Heart left ventricle (tissue), 16 donors: ENCODE data around the gene SETBP1. TPM values are rescaled to one million over a fixed set of nuclear protein-coding genes. Genes with fewer than 3 reads are reported as not detected.

Experiments used
- ATAC-seq, 4 donors: fragments of 200-7000 bp; cut with Tn5 transposase; one replicate each; pipeline ENCODE4 v1.9.1; 2020 to 2022; ENCODE audit warnings: moderate library complexity in 4 of 4, mild to moderate bottlenecking in 3 of 4, moderate number of reproducible peaks in 1 of 4
- DNase-seq, 5 donors: peaks; one replicate each; pipeline ENCODE4 v3.0.0-alpha.2; 2020
- H3K27ac ChIP-seq, 12 donors: fragments of 200-600 bp; sonication (generic) in 4 of 12; one replicate each; pipeline versions ENCODE4 v1.5.0 to v1.8.0; 2016 to 2022; ENCODE audit warnings: mild to moderate bottlenecking in 2 of 12
- H3K27me3 ChIP-seq, 9 donors: fragments of 200-600 bp; sonication (generic) in 2 of 9; one replicate each; pipeline versions ENCODE4 v1.5.1 to v1.8.0; 2016 to 2022; ENCODE audit warnings: mild to moderate bottlenecking in 3 of 9
- H3K36me3 ChIP-seq, 9 donors: fragments of 200-600 bp; sonication (generic) in 2 of 9; one replicate each; pipeline versions ENCODE4 v1.5.0 to v1.8.0; 2018 to 2022; ENCODE audit warnings: mild to moderate bottlenecking in 2 of 9
- H3K4me1 ChIP-seq, 12 donors: fragments of 200-600 bp; sonication (generic) in 4 of 12; one replicate each; pipeline versions ENCODE4 v1.5.0 to v1.8.0; 2016 to 2022; ENCODE audit warnings: mild to moderate bottlenecking in 3 of 12
- H3K4me3 ChIP-seq, 12 donors: fragments of 200-600 bp; sonication (generic) in 4 of 12; one replicate each; pipeline versions ENCODE4 v1.5.0 to v1.8.0; 2017 to 2022; ENCODE audit warnings: mild to moderate bottlenecking in 9 of 12, moderate library complexity in 4 of 12
- H3K9me3 ChIP-seq, 12 donors: fragments of 200-600 bp; sonication (generic) in 4 of 12; one replicate each; pipeline versions ENCODE4 v1.5.0 to v1.8.0; 2016 to 2022; ENCODE audit warnings: mild to moderate bottlenecking in 1 of 12
- CTCF ChIP-seq, 12 donors: fragments of 200-600 bp; sonication (generic) in 4 of 12; IDR thresholded peaks; one replicate each; pipeline versions ENCODE4 v1.5.0 to v1.8.0; 2018 to 2022; ENCODE audit warnings: antibody characterized with exemption in 12 of 12, mild to moderate bottlenecking in 5 of 12
- POLR2A ChIP-seq, 2 donors: fragments of 450-650 bp; IDR thresholded peaks; one replicate each; pipeline ENCODE4 v1.6.1; 2017; ENCODE audit warnings: antibody characterized with exemption in 2 of 2, mild to moderate bottlenecking in 2 of 2, moderate library complexity in 2 of 2
- WGBS, 4 donors: extraction: QIAGEN DNeasy Blood & Tissue Kit in 2 of 4; methylation state at CpG; one replicate each; pipeline versions ENCODE4 v1.1.5 to v1.1.7; 2013 to 2018; 5-methylcytosine and 5-hydroxymethylcytosine counted together
- intact Hi-C, 10 donors: fragments of 100-400 bp; cut with DNase I; formaldehyde crosslinking; loops; one replicate each; pipeline versions ENCODE4 v1.11.1 to v1.14.2; 2022
- polyA plus RNA-seq, 2 donors: library from polyadenylated mRNA; stranded (reverse); fragments of 200-250 nt; gene quantifications; one replicate each; pipeline ENCODE4 v1.2.3, GENCODE V29; 2013
- total RNA-seq, 9 donors: library from RNA; depleted of rRNA in 2 of 9; stranded (reverse); fragments of >200 nt in 2 of 9; fragmentation: NEBNext Ultra II Directional in 3 of 9; extraction: Animal tissue kit (Norgen Biotek cat#: 25700) in 3 of 9; gene quantifications; one replicate each; pipeline versions ENCODE4 v1.1.0 to v1.2.4, GENCODE V29; 2016 to 2023
- donor health status: ischemic (EF 13 %, LVEDD 7.1; RV severe dilation, severe dysfunction).
- donor health status: healthy with polysubstance abuse.
- donor health status: DM: no; HTN: yes; CAD: no.
- donor health status: DM: no; HTN: no; CAD: no.
- donor health status: ischemic (EF 25% LVEDD 6.9; RV normal size, moderate dysfunction).
- donor health status: ischemic (EF 25% LVEDD 5.7; RV mildly dilated, moderate dysfunction).
- donor health status: healthy.
- donor health status: DM: yes; HTN: yes; CAD: no.
- donor health status: ischemic (EF 35%, LVEDD 5.7; RV mildly dilated, moderate dysfunction).
- donor health status: nonischemic (EF 11% LVEDD 7.7; RV severe dilation, severe dysfunction).
- donor health status: DM: yes; HTN: yes; CAD: no.
- donor health status: PGD.
- donor health status: ischemic (EF 29% LVEDD 5.4; RV normal size, mild dysfunction).
- donor health status: nonischemic (EF 23%, LVEDD 6.1; RV moderate dilation, normal function).

SETBP1 gene
- total and polyA plus RNA-seq, 11 donors, result 1.2 to 10.6 (median 5.5) TPM

- intact Hi-C loops, result no loop called here
- Histone ChIP-seq H3K27me3 (no peaks in the 10 kb centered on the region), H3K36me3 (no peaks in the 10 kb centered on the region), H3K27ac (peak overlapping the region in 1 of 12 donors; percentile 87), H3K4me1 (peaks cover 0 to 52% (median 21%) of the 10 kb centered on the region in 12 donors), H3K4me3 (no peak overlapping the region), H3K9me3 (peaks cover 0 to 3% (median 0%) of the 10 kb centered on the region in 12 donors)
- TF ChIP-seq CTCF (IDR thresholded peaks at IDR 0.05), result no peak
- TF ChIP-seq POLR2A (IDR thresholded peaks at IDR 0.05), result no peak
- ATAC-seq, result no peak
- no peak for DNase-seq
- WGBS, 4 donors, result 90 to 92% (median 91%) methylated on average over 3 of the region's 3 CpGs
Measured at GRCh38 chr18:44805176-44805575, 124.5 kb downstream of the SETBP1 start.

DNA sequence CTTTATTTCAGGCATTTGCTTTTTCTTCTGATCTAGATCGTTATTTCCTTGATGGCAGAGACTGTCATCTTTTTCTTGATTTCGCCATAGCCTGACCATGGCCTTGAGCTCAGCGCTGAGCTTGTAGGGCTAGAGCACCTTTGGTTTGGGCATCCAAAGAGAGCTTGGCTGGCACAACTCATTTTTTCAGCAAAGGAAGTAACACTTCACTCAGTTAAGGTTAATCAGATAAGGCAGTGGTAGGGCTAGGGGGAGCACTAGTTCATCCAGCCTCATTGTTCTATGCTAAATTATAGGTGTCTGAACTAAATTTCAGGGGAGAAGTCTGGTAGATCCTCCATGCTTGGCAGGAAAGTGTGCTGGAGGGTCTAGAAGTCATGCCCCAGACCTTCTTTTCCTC, 125.0 kb downstream of the SETBP1 start:
- TF ChIP-seq CTCF (IDR thresholded peaks at IDR 0.05), result no peak
- no peak for TF ChIP-seq POLR2A (IDR thresholded peaks at IDR 0.05)
- intact Hi-C loops, result no loop called here
- no peaks in the 10 kb centered on the region for H3K27me3 ChIP-seq
- peaks cover 0 to 2% (median 0%) of the 10 kb centered on the region in 12 donors for H3K9me3 ChIP-seq
- no peak overlapping the region for H3K4me3 ChIP-seq
- no peaks in the 10 kb centered on the region for H3K36me3 ChIP-seq
- peaks cover 0 to 50% (median 21%) of the 10 kb centered on the region in 12 donors for H3K4me1 ChIP-seq
- peak overlapping the region in 1 of 12 donors; percentile 87 for H3K27ac ChIP-seq
- WGBS, 4 donors, result 80 to 98% (median 96%) methylated on average over 3 of the region's 3 CpGs
- DNase-seq, result no peak
- ATAC-seq, result no peak

DNA sequence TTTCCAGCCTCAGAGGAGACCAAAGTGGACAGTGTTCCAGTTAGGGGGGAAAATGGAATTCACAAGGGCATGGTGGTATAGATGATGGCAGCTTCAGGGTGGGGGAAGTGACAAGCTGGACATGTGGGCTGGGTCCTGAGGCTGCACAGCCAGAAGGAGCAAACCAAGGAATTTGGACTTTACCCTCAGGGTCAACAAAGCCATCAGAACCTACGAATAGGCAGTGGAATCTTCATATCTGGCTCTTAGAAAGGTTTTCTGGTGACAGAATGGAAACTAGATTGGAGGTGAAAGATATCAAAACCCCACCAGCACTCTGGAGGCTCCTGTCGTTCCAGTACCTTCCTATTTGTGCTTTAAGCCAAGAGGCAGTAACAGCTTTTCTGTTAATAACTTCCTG, 127.1 kb downstream of the SETBP1 start:
- ATAC-seq (no peak), DNase-seq (no peak)
- no peaks in the 10 kb centered on the region for H3K27me3 ChIP-seq
- no peaks in the 10 kb centered on the region for H3K36me3 ChIP-seq
- H3K27ac ChIP-seq, result peak overlapping the region in 1 of 12 donors; percentile 87
- 37 to 68% (median 55%) methylated on average over 2 of the region's 2 CpGs for WGBS, 4 donors
- intact Hi-C loops, result no loop called here
- H3K4me3 ChIP-seq, result no peak overlapping the region
- no peaks in the 10 kb centered on the region for H3K9me3 ChIP-seq
- TF ChIP-seq CTCF (IDR thresholded peaks at IDR 0.05), result no peak
- TF ChIP-seq POLR2A (IDR thresholded peaks at IDR 0.05), result no peak
- H3K4me1 ChIP-seq, result peaks cover 0 to 43% (median 13%) of the 10 kb centered on the region in 12 donors

GRCh38 chr18:44811572-44812125, 131.0 kb downstream of the SETBP1 start:
- no peaks in the 10 kb centered on the region for H3K27me3 ChIP-seq
- TF ChIP-seq CTCF (IDR thresholded peaks at IDR 0.05) (no peak), POLR2A (IDR thresholded peaks at IDR 0.05) (no peak)
- ATAC-seq, result no peak
- H3K4me3 ChIP-seq, result no peak overlapping the region
- DNase-seq, result no peak
- peaks cover 0 to 27% (median 0%) of the 10 kb centered on the region in 12 donors for H3K4me1 ChIP-seq
- no peaks in the 10 kb centered on the region for H3K36me3 ChIP-seq
- H3K27ac ChIP-seq, result no peak overlapping the region
- no peaks in the 10 kb centered on the region for H3K9me3 ChIP-seq
- intact Hi-C loops, result no loop called here
